GM21447 (cell line): ENCODE measurements around the gene TNFRSF14.
"Not testable (repeated sequence)": the region's sequence is repeated elsewhere in the genome, so short reads cannot be mapped to it uniquely, and the experiment has no call there.

Source experiments
- ATAC-seq: cut with Tn5 transposase; IDR thresholded peaks from one replicate; pipeline ENCODE4 v1.9.1; 2021; ENCODE audit not compliant: unreplicated experiment

The TNFRSF14 gene

DNA sequence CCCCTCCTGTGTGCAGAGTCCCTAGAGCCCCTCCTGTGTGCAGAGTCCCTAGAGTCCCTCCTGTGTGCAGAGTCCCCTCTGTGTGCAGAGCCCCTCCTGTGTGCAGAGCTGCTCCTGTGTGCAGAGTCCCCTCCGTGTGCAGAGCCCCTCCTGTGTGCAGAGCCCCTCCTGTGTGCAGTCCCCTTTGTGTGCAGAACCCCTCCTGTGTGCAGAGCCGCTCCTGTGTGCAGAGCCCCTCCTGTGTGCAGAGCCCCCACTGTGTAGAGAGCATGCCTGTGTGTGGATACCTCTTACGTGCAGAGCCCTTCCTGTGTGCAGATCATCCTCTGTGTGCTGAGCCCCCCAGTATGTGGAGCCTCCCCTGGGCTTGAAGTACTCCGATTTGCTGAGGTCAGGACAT lies 17.8 kb upstream of the TNFRSF14 start:
- ATAC-seq = no peak

DNA sequence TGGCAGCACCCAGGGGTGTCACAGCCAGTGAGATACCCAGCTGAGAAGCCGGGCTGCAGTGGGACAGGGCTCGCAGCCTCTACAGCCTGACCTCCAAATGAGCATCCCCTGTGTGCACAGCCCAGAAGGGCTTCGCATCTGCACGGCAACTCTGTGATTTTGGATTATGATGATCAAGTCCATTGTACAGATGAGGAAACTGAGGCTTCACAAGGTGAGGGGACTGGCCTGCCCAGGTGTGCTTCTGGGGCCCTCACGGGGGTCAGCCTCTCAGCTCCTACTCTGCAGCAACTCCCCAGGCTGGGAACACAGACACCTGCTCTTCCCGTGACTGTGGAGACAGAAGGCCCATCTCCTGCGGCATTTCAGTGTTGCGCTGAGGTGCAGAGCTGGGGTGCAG lies 17.3 kb upstream of the TNFRSF14 start:
- ATAC-seq = no peak

DNA sequence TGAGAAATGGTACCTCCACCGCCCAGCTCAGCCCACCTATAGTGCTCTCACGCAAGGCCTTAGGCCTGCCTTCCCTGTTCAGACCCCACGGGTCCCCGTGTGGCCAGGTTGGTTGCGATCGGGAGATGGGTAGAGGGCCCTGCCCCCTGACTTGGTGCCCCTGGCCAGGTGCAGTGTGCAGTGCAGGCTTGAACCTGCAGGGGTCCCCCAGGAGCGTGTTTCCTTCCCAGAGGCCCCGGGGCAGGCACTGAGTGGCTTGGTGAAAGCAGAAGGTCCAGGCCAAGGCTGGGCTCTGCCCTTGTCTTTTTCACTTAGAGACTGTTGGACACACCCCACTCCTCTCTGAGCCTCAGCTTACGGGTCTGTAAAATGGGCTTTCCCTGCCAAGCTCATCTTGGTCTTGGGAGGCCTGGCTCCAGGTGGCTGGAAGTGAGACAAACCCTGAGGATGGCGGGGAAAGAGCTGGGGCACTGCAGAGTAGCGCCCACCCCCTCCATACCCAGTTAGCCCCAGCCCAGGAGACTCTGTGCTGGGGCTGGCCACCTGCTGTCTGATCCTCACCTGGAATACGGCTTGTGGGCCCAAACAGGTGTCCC lies 16.8 kb upstream of the TNFRSF14 start:
- no peak for ATAC-seq

DNA sequence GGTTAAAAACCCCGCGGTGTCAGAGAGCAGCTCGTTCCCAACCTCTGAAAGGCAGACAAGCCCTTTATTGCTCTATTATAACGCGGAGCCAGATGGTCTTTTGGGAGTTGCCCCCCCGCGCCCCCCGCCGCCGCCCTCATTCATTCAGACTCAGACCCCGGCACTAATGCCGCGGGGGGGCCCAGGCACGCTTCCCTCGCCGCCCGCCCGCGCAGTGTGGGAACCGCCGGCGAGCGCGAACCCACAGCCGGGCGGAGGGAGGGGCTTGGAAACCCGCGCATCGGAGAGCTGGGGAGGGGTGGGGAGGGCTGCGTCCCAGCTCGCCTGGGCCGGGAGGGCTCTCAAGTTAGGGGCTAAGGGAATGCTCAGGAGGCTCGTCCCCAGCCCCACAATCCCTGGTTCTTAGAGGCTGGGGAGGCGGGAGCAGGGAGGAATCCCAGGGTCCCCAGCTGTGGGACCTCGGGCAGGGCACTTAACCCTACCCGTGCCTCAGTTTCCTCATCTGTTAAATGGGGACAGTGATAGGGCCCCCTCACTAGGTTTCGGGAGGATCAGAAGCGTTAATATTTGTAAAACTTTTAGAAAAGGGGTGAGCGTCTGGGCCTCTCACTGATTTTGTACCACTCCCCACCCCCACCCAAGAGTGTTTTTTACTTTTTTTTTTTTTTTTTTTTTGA lies 15.2 kb upstream of the TNFRSF14 start:
- no peak for ATAC-seq

DNA sequence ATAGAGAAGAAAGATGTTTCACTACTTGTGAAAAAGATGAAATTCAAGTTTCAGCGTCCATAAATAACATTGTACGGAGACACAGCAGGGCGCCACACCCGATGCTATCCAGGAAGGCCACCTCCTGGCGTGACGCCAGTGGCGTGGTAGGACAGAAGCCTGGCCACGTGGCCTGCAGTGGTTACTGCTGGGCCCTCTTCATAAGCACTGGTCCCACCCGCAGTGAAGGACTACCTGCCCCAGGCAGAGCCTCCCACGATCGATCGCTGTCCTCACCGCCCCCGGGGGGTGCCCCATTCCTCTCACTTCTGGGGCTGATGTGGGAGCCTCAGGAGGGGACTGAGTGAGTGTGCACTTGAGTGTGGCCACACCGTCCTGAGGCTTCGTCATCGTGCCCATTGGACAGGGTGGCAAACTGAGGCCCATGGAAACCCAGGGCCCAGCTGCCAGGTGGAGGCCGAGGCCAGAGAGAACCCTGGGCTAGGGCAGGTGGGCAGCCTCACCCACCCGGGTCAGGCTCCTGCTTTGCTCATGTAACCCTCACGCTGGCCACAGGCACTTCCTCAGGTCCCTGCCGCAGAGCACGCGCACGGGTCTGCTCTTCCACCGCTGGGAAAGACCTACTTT lies 14.4 kb upstream of the TNFRSF14 start:
- no peak for ATAC-seq

DNA sequence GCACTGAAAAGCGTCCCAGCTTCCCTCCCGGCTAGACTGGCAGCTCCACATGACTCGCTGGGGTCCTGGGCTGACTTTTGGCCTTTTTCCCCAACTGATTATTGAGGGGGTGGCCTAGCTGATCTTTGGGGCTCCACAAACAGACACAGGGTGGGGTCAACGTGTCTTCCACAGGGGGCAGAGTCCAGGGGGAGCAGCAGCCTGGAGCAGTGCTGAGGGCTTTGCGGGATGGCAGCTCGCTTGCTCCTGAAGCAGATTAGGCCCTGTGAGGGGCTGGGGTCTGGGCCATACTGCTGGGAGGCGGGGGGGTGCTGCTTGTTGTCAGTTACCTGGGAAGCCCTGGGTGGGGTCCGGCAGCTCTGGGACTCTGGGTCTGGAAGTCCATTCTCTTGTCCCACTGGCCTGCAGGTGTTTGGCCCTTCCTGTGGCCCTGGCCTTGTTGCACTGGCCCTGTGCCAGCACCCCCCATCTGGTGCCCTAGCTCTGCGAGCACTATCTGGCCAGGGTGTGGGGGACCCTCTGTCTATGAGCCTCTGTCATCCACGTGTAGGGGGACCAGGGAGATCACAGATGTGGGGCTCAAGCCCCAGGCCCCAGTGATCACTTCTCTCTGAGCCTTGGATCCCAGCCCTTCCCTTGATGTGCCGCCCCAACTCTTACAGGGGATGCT lies 13.8 kb upstream of the TNFRSF14 start:
- ATAC-seq = no peak

DNA sequence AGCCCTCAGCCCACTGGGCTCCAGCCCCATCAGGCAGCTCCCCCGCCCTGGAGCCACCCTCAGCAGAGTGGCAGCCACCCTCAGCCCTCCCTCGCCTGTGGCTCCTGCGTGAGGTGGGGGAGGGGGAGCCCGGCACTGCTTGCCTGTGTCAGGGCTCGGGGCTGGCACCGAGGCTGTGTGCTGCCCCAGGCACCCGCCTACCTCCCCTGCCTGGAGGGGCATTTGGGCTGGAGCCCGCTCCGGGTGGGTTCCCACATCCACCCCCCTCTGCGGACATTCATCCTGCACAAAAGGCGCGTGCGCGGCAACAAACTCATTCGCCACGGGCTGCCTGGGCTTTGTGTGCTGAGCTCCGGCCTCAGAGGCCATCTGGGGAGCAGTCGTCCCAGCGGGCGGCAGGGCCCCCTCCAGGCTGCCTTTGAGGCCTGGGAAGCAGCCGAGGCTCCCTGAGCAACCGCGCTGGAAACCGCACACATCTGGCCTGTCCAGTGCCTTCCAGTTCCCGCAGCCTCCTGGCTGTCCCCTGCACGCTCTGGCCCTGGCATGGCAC lies 12.6 kb upstream of the TNFRSF14 start:
- ATAC-seq = no peak

DNA sequence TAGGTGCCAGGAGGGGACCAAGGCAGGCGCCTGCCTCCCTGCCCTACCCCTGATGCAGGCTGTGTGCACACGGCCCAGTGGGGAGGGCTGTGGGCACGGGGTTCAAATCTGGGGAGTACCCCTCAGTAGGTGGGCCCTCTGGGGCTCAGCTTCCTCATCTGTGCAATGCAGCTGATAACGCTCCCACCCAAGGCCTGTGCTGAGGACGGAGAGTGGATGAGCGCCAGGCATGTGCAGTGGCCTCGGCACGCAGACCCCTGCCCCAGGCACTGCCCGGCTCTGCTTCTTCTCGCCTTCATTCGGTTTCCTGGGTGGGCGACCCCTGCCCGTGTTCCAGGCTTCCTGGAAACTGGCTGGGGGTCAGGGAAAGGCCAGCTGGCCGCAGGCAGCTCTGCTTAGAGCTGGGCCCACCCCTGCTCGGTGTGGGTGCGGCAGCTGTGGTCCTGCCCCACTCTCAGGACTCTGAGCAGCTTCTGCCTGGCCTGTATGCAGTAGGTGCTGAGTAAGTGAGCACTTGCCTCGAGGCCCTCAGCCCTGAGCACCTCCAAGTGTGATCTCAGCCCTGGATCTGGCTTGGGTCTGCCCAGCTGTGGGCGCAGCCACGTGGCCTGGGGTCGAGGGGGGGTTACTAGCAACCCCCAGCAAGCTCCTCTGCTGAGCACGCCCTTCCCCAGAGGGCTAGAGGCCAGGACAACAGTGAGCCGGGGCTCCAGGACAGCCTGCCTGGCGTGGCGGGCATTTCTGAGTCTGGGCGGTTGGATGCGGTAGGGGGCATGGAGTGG lies 11.9 kb upstream of the TNFRSF14 start:
- ATAC-seq = no peak

DNA sequence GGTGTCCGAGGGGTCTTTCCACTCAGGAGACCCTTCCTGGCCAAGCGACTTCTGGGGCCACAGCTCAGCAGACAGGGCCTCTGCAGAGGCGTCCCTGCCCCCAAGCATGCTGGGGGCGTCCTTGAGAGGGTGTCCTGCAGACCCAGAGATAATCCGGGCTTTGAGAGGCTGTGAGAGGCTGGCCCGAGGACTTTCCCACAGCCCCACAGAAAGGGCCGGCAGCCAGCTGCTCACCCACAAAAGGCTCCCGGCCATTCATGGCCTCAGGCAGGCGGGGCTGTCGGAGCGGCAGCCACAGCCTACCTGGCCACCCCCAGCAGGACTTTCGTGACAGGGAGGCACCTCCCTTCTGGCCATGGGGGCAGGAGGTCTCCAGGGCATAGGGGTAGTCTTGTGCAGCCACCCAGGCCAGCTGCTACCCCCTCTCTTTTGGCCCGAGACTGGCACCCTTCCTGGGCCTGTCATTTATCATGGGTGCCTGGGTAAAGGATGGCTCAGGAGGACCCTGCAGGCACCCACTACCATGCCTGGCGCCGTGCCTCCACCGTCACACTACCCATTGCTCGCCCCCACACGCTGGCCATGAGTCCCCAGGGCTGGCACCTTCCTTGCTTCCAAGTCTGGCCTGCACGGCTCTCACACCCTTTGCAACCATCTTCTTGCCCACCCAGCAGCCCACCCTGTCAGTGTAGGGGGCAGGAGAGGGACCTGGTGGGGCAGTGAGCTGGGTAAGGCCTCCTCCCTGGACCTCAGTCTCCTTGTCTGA lies 11.1 kb upstream of the TNFRSF14 start:
- no peak for ATAC-seq

DNA sequence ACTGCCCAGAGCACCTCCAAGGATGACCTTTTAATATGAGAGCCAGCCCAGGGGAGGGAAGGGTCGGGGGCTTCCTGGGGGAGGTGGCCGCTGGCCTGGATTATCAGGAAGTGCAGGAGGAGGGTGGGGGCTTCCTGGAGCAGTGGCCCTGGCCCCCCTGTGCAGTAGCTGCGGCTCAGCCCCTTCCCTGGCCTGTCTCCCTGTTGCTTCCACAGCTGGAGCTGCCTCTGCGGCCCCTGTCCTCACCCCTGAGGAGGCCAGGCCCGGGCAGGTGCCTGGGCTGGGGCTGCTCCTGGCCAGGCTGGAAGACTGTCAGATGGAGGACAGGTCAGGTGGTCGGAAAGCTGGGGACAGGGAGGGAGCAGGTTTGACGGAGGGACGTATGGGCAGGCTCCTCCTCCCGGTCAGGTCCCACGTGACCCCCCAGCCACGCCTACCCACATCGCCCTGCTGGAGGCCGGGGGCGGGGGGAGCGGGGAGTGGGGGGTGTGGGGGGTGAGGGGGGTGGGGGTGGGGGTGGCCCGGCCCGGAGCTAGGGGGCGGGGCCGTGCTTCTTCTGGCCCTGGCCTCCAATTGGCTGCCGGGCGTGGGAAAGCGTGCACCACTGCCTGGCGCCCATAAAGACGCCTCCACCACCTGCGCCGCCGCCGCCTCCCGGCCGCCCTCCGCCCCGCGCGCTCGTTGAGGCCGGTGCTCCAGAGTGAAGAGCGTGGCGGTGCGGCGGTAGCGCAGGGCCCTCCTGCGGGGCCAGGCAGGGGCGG lies 10.2 kb upstream of the TNFRSF14 start:
- peak; percentile 25 for ATAC-seq

DNA sequence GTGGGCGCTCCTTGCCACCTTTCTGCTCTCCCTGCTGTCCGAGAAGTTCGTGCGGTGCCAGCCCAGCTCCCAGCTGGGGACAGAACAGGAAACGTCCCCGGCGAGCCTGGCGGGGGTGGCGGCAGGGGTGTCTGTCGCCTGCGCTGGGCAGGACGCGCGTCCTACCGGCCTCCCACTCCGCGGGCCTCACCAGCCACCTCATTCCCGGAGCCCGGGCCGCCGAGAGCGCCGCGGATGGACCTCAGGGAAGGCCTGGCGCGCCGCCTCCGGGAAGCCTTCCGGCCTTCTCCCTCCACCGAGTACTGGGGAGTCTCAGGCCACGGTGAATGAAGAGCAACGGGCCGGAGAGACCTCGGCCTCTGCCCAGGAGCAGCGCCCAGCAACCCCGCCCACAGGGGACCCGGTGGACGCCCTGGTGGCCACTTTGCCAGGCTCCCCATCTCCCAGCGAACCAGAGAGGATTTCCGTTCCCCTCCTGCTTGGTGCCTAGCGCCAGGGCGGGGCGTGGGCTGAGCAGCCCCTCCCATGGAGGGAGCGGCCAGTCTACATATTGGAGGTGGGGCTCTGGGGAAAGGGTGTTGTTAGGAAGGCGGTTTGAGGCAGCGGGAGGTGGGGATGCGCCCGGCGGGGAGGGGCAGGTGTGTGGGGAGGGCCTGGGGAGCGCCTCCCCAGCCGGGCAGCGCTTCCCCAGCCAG lies 9.5 kb upstream of the TNFRSF14 start:
- peak; percentile 32 for ATAC-seq

DNA sequence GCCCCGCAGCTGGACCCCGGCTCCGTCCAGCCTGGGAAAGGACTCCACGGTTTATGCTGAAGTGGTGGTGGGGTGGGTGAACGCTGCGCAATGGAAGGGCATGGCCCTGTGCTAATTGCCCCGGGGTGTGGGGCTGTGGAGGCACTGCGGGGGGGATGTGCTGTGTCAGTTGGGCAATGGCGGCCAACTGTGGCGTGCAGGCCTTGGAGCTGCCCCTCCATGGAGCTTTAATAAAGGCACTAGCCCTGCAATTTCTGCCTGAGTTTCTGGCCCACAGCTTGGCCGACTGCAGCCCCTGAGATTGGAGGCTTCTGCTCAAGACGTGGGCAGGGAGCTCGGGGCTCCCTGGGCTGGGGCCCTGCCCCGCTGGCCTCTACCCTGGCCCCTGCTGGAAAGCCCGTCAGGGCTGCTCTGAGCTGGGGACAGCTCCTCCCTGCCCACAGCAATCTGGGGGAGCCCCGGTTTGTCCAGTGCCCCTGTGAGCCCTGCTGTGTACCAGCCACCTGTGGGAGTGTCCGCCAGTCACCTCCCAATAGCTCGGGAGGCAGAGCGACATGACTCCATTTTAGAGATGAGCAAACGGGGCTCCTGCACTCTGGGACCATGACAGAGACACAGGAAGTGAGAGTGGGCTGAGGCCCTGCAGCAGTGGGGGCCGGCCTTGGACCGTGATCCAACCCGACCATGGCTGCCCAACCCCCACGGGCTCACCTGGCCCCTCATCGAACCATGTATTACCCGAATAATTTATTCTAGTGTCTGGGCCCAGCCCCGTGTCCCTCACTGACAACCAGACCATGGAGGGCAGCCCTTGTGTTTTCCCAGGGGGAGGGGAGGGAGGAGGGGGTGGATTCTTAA lies 8.7 kb upstream of the TNFRSF14 start:
- peak; percentile 17 for ATAC-seq

DNA sequence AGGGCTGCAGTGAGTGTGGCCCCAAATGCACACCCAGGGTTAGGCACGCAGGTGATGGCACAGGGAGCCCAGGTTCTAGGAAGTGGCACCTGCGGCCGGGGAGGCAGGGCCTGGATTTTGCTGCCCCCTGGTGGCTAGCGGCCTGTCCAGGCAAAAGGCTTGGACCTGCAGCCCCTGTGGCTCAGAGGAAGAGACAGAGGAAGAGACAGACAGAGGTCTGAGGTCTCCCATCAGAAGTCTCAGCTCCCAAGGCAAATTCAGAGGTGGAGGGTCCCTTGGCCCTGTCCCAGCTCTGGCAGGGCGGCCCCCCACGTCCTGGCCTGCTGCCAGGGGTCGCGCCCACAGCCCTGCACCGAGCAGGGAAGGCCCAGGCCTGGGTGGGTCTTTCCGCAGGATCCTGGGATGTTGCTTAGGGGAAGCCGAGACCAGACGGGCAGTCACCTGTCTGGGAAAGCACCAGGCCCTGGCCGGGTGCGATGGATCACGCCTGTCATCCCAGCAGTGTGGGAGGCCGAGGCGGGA lies 8.0 kb upstream of the TNFRSF14 start:
- ATAC-seq = peak; percentile 18

DNA sequence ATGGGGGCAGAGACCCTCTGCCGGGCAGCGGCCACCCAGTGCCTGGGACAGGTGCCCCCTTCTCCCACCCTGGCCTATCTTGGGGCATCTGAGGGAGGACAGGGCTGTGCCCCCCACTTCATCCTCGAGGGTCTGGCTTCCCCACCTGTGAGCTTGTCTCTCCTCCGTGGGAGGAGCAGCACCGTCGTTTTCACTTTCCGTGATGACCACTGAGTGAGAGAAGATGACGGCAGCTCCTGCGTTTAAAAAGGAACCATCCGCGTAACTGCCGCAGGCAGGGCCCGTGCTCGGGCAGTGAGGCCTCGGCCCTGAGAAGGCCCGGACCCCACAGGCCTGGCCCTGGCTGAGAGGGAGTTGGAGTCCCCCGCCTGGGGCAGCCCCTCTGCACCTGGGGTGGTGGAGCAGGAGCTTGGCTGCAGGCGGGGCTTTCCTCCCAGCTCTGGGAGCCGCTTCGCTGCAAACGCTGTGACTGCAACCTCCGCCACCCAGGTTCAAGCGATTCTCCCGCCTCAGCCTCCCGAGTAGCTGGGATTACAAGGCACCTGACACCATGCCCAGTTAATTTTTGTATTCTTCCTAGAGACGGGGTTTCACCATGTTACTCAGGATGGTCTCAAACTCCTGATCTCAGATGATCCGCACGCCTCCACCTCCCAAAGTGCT lies 6.7 kb upstream of the TNFRSF14 start:
- ATAC-seq = not testable (repeated sequence)

DNA sequence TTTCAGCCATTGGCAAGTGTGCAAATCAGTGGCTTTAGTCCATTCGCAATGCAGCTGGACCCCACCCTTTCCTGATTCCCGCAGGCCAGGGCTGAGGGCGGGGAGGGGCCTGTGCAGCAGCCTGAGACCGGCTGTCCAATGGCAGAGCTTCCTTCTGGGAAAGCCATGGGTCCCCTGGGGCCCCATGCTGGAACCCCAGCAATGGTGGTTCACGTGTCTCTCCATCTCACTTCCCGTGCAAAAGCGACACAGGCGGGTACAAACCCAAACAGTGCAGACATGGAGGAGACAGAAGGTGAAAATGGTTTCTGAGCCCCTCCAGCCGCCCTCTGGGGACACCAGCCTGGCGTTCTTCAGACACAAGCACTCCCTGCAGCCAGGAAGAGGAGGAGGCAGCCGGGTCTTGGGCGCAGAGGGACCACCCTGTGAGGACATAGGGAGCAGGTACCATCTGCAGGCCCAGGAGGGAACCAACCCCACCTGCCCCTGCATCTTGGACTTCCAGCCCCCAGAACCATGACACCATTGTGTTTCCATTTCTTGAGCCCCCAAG lies 5.8 kb upstream of the TNFRSF14 start:
- ATAC-seq = not testable (repeated sequence)

DNA sequence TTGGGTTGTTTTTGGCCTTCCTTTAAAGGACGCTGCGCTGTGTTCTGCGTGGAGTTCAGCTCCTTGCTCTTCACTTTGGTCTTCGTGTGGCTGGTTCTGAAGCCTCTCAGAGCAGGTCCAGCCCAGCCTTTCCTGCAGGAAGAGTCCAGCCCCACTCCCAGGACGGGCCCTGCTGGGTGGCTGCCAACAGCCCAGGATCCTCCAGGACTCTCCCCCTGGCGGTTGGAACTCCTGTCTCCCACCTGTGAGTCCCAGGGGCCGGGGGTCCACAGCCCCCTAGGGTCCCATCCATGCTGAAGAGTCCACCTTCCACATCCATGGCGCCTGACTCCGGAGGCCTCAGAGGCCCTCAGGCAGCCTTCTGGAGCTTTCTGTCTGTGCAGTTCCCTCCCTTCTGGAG lies 4.6 kb upstream of the TNFRSF14 start:
- ATAC-seq = not testable (repeated sequence)

DNA sequence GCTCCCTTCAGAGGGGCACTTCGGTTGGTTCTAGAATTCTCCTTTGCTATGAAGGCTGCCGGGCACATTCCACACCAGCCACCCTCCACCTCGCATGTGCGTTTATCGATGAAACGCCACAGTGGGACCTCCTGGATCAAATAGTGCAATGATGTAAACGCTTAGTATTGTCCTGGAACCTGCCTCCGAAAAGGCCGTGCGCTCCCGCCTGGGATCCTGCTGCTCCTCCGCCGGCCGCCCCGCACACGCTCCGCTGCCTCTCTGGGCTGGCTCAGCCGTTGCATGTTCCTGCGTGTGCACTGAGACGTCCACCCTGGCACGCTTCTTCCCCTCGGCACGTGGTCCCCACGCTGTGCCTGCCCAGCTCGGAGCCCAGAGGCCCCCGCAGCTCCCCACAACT lies 4.0 kb upstream of the TNFRSF14 start:
- no peak for ATAC-seq
